BJ (cell line): ENCODE results near the gene URB1. TPM values are rescaled to one million over a fixed set of nuclear protein-coding genes. Genes with fewer than 3 reads are reported as not detected.
"Not testable (repeated sequence)": the region's sequence is repeated elsewhere in the genome, so short reads cannot be mapped to it uniquely, and the experiment has no call there.

Experiments used
- CTCF ChIA-PET: fragments of 350-600 bp; formaldehyde crosslinking; extraction: SDS; loops from one replicate; lab custom pipeline; 2021; ENCODE audit warnings: antibody characterized with exemption, inconsistent platforms; lab: Yijun Ruan, JAX
- POLR2A ChIA-PET: fragments of 300-600 bp; sonication (Branson Sonifier 250); formaldehyde crosslinking; extraction: SDS; loops from one replicate; lab custom pipeline; 2021; ENCODE audit warnings: antibody characterized with exemption; lab: Charles Lee
- DNase-seq: peaks from one replicate; pipeline ENCODE4 v3.0.0-alpha.2; 2011; ENCODE audit warnings: low read depth
- H3K27me3 ChIP-seq: 2 replicates; pipeline ENCODE4 v1.6.0; 2011; ENCODE audit warnings: low read length; ENCODE audit not compliant: control insufficient read depth, insufficient read depth
- H3K36me3 ChIP-seq: 2 replicates; pipeline ENCODE4 v1.5.1; 2011; ENCODE audit warnings: low read length; ENCODE audit not compliant: control insufficient read depth, insufficient read depth
- H3K4me3 ChIP-seq: 2 replicates; pipeline ENCODE4 v1.5.1; 2011; ENCODE audit warnings: low read depth, mild to moderate bottlenecking, control low read depth, low read length
- polyA plus RNA-seq: library from polyadenylated mRNA; depleted of rRNA; stranded (reverse); fragments of >200 nt; gene quantifications from 2 replicates; pipeline ENCODE4 v1.2.3, GENCODE V29; 2011
- TF ChIP-seq, protein P1 (sequence below): IDR thresholded peaks from 2 replicates; pipeline ENCODE4 v1.5.1; 2011; ENCODE audit warnings: low read depth, mild to moderate bottlenecking, control low read depth, inconsistent platforms, low read length, moderate library complexity; ENCODE audit not compliant: insufficient read depth

The URB1 gene
- polyA plus RNA-seq, 1 experiment = 8.8 TPM

DNA sequence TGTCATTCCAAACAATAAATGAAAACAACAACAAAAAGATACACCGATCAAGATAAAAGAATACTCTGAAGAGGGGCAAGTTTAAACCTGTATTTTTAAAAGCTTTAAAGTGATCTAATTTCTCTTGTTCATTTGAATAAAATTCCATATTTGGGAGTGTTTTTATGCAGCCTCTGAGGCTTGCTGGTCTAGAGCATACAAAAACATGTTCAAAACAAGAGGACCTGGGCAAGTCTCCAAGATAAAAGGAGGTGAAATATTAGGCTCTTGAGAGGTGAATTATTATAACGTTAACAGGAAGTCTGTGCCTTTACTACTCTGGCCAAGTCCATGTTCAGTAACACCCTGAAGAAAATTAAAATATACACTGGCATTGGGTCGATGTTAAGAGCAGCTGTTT lies 20.1 kb downstream of the URB1 start:
- POLR2A ChIA-PET = no interaction called here
- H3K4me3 ChIP-seq = no peak overlapping the region
- peaks cover 6% of the 10 kb centered on the region for H3K36me3 ChIP-seq
- CTCF ChIA-PET = interaction anchor here (1.0 to 1.5 kb wide), 2 partner anchors 28 to 196 kb away, joined by 3 to 5 read pairs; no protein-coding TSS in a partner anchor
- no peaks in the 10 kb centered on the region for H3K27me3 ChIP-seq
- no peak for DNase-seq
- TF ChIP-seq, protein P1, sequence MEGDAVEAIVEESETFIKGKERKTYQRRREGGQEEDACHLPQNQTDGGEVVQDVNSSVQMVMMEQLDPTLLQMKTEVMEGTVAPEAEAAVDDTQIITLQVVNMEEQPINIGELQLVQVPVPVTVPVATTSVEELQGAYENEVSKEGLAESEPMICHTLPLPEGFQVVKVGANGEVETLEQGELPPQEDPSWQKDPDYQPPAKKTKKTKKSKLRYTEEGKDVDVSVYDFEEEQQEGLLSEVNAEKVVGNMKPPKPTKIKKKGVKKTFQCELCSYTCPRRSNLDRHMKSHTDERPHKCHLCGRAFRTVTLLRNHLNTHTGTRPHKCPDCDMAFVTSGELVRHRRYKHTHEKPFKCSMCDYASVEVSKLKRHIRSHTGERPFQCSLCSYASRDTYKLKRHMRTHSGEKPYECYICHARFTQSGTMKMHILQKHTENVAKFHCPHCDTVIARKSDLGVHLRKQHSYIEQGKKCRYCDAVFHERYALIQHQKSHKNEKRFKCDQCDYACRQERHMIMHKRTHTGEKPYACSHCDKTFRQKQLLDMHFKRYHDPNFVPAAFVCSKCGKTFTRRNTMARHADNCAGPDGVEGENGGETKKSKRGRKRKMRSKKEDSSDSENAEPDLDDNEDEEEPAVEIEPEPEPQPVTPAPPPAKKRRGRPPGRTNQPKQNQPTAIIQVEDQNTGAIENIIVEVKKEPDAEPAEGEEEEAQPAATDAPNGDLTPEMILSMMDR = no peak

DNA sequence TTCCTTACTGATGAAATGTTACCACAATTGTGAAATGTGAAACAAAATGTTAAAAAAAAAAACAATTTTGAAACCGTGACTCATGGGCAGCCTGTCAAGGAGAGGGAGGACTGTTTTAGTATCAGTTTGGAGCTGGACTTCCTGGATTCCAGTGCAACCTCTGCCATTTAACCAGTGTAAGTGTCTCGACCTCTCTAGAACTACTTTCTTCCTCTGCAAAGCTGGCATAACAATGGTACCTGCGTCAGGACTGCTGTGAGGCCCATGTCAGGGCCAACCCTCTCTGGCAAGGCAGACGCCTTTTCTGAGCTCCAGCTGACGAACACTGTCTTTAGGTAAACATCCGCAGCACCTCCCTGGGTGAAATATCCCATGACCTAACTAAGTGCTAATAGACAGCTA lies 20.9 kb downstream of the URB1 start:
- peak; percentile 62 for DNase-seq
- TF ChIP-seq, protein P1 = no peak
- CTCF ChIA-PET = interaction anchor here (1.0 to 1.5 kb wide), 2 partner anchors 29 to 197 kb away, joined by 3 to 5 read pairs; no protein-coding TSS in a partner anchor
- Histone ChIP-seq H3K36me3 (peaks cover 6% of the 10 kb centered on the region), H3K4me3 (no peak overlapping the region), H3K27me3 (no peaks in the 10 kb centered on the region)
- POLR2A ChIA-PET = interaction anchor here (0.7 kb wide), 1 partner anchor 35 kb away, joined by 3 read pairs; no protein-coding TSS in a partner anchor

DNA sequence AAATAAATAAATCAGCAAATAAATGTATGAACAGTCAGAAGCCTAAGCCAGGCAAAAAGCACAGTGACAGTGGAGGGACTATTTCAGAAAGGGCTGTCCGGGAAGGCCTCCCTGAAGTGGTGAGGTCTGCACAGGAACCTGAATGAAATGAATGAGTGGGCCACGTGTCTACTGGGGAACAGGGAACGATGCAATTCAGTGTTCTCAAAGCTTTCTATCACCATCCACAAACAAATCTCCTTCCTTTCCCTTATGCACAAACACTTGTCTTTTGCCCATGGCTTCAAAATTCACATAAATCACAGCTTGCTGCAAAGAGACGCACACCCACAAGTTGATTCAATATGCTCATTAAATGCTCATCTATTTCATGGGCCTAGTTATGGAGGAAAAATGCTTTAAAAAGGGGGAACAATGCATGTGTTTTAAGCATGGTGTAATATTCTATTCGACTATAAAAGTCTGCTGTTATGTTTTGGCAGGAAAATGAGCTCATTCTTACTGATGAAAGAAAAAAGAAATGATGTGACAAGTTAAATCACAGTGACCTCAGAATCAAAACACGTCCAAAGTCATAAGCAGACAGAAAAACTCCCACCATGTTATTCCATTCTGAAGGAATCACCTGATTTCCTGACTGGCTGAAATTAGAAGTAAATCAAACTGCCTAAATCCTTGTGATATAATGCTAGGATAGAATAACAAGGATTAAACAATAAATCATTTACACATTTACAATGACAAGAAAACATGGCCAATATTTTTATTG lies 21.6 kb downstream of the URB1 start:
- Histone ChIP-seq H3K27me3 (no peaks in the 10 kb centered on the region), H3K36me3 (peaks cover 10% of the 10 kb centered on the region), H3K4me3 (no peak overlapping the region)
- TF ChIP-seq, protein P1 = no peak
- POLR2A ChIA-PET = no interaction called here
- no peak for DNase-seq
- CTCF ChIA-PET = no interaction called here

DNA sequence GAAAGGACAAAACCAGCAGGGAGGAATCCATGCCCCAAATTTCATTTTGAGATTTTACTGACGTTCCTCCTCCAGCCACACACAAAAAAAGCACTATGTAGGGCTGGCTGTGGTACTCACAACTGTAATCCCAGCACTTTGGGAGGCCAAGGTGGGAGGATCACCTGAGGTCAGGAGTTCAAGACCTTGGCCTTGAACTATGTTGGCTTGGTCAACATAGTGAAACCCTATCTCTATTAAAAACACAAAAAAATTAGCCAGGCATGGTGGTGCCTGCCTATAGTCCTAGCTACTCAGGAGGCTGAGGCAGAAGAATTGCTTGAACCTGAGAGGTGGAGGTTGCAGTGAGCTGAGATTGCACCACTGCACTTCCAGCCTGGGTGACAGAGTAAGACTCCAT lies 23.9 kb downstream of the URB1 start:
- DNase-seq = not testable (repeated sequence)
- H3K36me3 ChIP-seq = peaks cover 18% of the 10 kb centered on the region

DNA sequence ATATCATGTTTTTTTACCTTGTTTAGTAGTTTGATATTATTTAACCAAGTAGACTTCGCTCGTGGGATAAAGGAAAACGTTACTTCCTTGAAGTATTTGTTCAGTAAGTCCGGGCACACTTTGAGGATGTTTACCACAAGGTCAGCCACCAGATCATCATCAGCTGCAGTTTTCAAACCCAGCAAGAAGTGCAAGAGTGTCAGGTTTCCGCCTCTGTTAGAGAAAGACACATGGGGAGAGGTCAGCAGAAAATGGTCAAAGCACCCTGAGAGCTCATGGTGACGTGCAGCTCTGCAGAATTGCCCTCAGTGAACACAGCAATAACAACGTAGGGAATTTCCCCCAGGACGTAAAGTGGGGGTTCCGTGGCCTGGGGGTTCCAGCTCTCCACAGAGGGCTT lies 24.4 kb downstream of the URB1 start:
- TF ChIP-seq, protein P1 = no peak
- Histone ChIP-seq H3K27me3 (no peaks in the 10 kb centered on the region), H3K36me3 (peaks cover 18% of the 10 kb centered on the region), H3K4me3 (no peak overlapping the region)
- DNase-seq = no peak
- ChIA-PET CTCF (interaction anchor here (0.6 to 2.1 kb wide), 3 partner anchors 9 to 86 kb away, joined by 3 to 4 read pairs (median 3); no protein-coding TSS in a partner anchor), POLR2A (no interaction called here)

More for the DNA sequence above, 23.9 kb downstream of the URB1 start:
- H3K4me3 ChIP-seq, POLR2A ChIA-PET, H3K27me3 ChIP-seq: not testable (repeated sequence)
- CTCF ChIA-PET = interaction anchor here (2.1 kb wide), 1 partner anchor 20 kb away, joined by 4 read pairs; no protein-coding TSS in a partner anchor
